Measurements from ENCODE around the gene RAB3D.

The RAB3D gene

GRCh38 chr19:11339254-11340098, at the start of gene RAB3D:
Gene RAB3D, minus strand, starts transcription at chr19:11339657. Its CDS starts 2,258 bp downstream, at chr19:11337399.
- TF ChIP-seq CTCF (conservative IDR thresholded peaks at IDR 0.05; ENCODE audit: control insufficient read depth, insufficient read depth, low read depth, low read length) = no peak
- peak within 1 kb of the TSS; percentile 66 for H3K4me3 ChIP-seq (ENCODE audit: control insufficient read depth, low read depth, low read length)
- peak; percentile 81 for DNase-seq (ENCODE audit: low read depth)

GRCh38 chr19:11387162-11388034, 47.9 kb upstream of the RAB3D start:
- no peak overlapping the region for H3K4me3 ChIP-seq (ENCODE audit: control insufficient read depth, low read depth, low read length)
- no peak for DNase-seq (ENCODE audit: low read depth)
- TF ChIP-seq CTCF (conservative IDR thresholded peaks at IDR 0.05; ENCODE audit: control insufficient read depth, insufficient read depth, low read depth, low read length) = no peak

- no peak for TF ChIP-seq CTCF (conservative IDR thresholded peaks at IDR 0.05; ENCODE audit: control insufficient read depth, insufficient read depth, low read depth, low read length)
- H3K4me3 ChIP-seq (ENCODE audit: control insufficient read depth, low read depth, low read length) = no peak overlapping the region
- no peak for DNase-seq (ENCODE audit: low read depth)
Observed at GRCh38 chr19:11384778-11385129, 45.3 kb upstream of the RAB3D start.

DNA sequence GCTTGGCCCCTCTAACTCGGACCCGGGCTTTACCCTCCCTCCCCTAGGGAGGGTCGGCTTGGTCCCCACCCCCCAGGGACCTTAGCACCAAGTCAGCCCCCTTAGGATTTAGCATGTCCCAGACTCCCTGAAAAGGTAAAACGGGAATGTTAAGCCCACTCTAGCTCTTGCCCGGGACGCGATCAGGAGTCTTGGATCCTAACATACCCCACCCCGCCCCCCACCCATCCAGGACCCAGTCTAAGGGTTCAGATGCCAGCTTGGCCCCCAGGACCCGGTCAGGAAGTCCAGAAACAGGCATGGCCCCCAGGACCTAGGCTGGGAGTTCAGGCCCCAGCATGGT, 44.2 kb upstream of the RAB3D start:
- no peak for TF ChIP-seq CTCF (conservative IDR thresholded peaks at IDR 0.05; ENCODE audit: control insufficient read depth, insufficient read depth, low read depth, low read length)
- no peak for DNase-seq (ENCODE audit: low read depth)
- H3K4me3 ChIP-seq (ENCODE audit: control insufficient read depth, low read depth, low read length) = no peak overlapping the region

DNA sequence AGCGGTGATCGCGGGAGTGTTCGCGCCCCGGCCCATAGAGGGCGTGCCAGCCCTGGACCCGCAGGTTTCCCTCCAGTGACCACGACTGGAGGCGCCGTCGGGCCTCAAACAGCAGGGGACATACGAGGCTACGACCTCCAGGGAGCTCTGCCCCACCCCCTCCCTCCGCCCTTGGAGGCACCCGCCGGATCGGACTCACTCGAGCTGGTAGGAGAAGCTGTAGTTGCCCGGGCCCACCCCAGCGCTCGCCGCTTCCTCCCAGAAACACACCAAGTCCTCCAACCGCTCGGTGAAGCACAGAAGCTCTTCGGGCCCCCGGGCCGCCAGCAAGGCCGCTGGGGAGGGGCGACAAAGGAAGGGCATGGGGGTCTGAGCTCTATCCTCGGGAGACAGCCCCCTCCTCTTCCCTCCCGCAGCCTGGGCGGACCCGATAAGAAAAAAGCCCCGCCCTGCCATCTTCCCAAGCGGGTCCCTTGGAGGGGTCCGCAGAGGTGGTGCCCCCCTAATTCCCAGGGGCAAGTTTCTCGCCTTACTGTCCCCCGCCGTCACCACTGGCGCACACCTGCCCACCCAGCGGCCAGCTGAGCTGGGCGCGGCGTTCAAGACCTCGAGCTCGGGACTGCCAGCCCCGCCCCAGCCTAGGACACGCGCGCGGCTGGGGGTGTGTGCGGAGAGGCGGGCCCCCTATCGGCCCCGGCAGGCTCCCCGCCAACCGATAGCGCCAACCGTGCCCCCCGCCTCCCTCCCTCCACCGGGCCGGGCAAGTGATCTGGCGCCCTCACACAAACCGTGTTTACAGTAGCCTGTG, 43.6 kb upstream of the RAB3D start:
- H3K4me3 ChIP-seq (ENCODE audit: control insufficient read depth, low read depth, low read length) = no peak overlapping the region
- peak; percentile 50 for TF ChIP-seq CTCF (conservative IDR thresholded peaks at IDR 0.05; ENCODE audit: control insufficient read depth, insufficient read depth, low read depth, low read length)
- DNase-seq (ENCODE audit: low read depth) = no peak

Data from fibroblast of mammary gland (primary cell).